Fibroblast of skin of left quadriceps (primary cell): ENCODE measurements around the gene UBR3.
A peak's percentile ranks its signal among the peaks of the same experiment; 100 is the strongest.
"Not testable (repeated sequence)": the region's sequence is repeated elsewhere in the genome, so short reads cannot be mapped to it uniquely, and the experiment has no call there.

Experiments
- DNase-seq, 2 experiments: peaks; one replicate each; pipeline ENCODE4 v3.0.0-alpha.2; 2013; ENCODE audit warnings: low read depth in 2 of 2

UBR3 gene

GRCh38 chr2:169945515-169945914 lies 118.3 kb downstream of the UBR3 start:
- peak in 1 of 2 experiments; percentile 15 for DNase-seq

GRCh38 chr2:169946092-169946491 lies 118.8 kb downstream of the UBR3 start:
- DNase-seq = no peak

- no peak for DNase-seq
These were observed 119.3 kb downstream of the UBR3 start for GRCh38 chr2:169946546-169946945.

GRCh38 chr2:169955940-169956339 lies 128.7 kb downstream of the UBR3 start:
- DNase-seq = no peak

GRCh38 chr2:169957219-169957618 lies 130.0 kb downstream of the UBR3 start:
- DNase-seq = not testable (repeated sequence)

GRCh38 chr2:169961911-169962310 lies 134.7 kb downstream of the UBR3 start:
- DNase-seq = no peak

GRCh38 chr2:169963786-169964185 lies 136.5 kb downstream of the UBR3 start:
- DNase-seq = no peak

GRCh38 chr2:169964740-169965139 lies 137.5 kb downstream of the UBR3 start:
- no peak for DNase-seq

GRCh38 chr2:169965495-169965894 lies 138.2 kb downstream of the UBR3 start:
- DNase-seq = no peak

GRCh38 chr2:169966454-169966853 lies 139.2 kb downstream of the UBR3 start:
- DNase-seq = no peak

- no peak for DNase-seq
These were observed 141.5 kb downstream of the UBR3 start for GRCh38 chr2:169968743-169969142.

- DNase-seq = no peak
These were observed 148.0 kb downstream of the UBR3 start for GRCh38 chr2:169975221-169975620.

GRCh38 chr2:169976335-169976851 lies 149.1 kb downstream of the UBR3 start:
- no peak for DNase-seq

GRCh38 chr2:169977530-169977929 lies 150.3 kb downstream of the UBR3 start:
- DNase-seq = no peak

GRCh38 chr2:169978402-169979017 lies 151.3 kb downstream of the UBR3 start:
- DNase-seq = no peak

GRCh38 chr2:169979025-169979424 lies 151.8 kb downstream of the UBR3 start:
- no peak for DNase-seq

GRCh38 chr2:169980001-169980400 lies 152.7 kb downstream of the UBR3 start:
- DNase-seq = no peak

- DNase-seq = no peak
These were observed 153.4 kb downstream of the UBR3 start for GRCh38 chr2:169980643-169981042.

GRCh38 chr2:169982929-169983328 lies 155.7 kb downstream of the UBR3 start:
- DNase-seq = no peak

GRCh38 chr2:169983506-169983905 lies 156.3 kb downstream of the UBR3 start:
- no peak for DNase-seq

- no peak for DNase-seq
These were observed 156.9 kb downstream of the UBR3 start for GRCh38 chr2:169984145-169984544.

- DNase-seq = no peak
These were observed 167.5 kb downstream of the UBR3 start for GRCh38 chr2:169994752-169995151.

GRCh38 chr2:169997140-169997887 lies 170.1 kb downstream of the UBR3 start:
- DNase-seq = no peak
